Measurements from ENCODE around the gene TSPAN17. TPM values are rescaled to one million over a fixed set of nuclear protein-coding genes. Genes with fewer than 3 reads are reported as not detected.
A peak's percentile ranks its signal among the peaks of the same experiment; 100 is the strongest.

The TSPAN17 gene
- total and polyA plus RNA-seq, 9 of the 15 experiments (the other 6 are each of a cell fraction or from before 2014, with no cell fraction given), result 0.73 to 58.3 (median 34.5) TPM

DNA sequence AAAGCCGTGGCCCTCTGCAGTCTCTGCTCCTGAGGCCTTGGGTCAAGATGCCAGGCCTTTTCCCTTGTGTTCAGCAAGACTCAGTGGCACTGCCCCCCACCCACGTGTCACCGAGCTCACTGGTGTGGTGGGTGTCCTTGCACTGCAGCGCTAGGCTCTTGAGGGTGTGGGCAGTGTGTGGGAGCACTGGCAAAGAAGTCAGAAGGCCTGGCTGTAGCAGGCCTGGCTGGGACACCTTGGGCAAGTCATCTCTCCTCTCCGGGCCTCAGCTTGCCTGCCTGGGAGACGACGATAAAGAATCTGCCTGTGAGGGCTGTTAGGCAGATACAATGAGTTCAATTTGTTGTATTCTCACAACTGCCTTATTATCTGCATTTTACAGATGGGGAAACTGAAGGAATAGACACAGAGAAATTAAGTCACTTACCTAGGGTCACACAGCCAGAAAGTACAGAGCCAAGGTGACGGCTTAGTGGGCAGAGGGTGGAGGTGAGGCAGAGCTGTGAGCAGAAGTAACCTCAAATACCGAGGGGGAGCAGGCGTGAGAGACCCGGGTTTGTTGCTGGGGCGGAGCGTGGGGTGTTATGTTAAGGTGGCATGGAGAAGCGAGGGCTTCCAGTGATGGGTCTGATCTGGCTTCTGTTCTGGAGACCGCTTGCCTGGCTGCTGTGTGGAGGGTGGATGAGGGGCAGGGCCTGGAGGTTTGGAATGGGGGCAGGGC, 1.4 kb downstream of the TSPAN17 start (continued):
- TF ChIP-seq, protein P1, sequence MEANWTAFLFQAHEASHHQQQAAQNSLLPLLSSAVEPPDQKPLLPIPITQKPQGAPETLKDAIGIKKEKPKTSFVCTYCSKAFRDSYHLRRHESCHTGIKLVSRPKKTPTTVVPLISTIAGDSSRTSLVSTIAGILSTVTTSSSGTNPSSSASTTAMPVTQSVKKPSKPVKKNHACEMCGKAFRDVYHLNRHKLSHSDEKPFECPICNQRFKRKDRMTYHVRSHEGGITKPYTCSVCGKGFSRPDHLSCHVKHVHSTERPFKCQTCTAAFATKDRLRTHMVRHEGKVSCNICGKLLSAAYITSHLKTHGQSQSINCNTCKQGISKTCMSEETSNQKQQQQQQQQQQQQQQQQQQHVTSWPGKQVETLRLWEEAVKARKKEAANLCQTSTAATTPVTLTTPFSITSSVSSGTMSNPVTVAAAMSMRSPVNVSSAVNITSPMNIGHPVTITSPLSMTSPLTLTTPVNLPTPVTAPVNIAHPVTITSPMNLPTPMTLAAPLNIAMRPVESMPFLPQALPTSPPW (CRISPR knock-in tag; IDR thresholded peaks at IDR 0.05), result no peak
- TF ChIP-seq HDAC2 (IDR thresholded peaks at IDR 0.05) (no peak), BRCA1 (IDR thresholded peaks at IDR 0.05) (no peak), BRCA1 (CRISPR knock-in tag; IDR thresholded peaks at IDR 0.05) (no peak), LARP7 (IDR thresholded peaks at IDR 0.05) (no peak), ARID1B (IDR thresholded peaks at IDR 0.05) (peak; percentile 94), FOXK2 (conservative IDR thresholded peaks at IDR 0.05 in 1 of 2, IDR thresholded peaks at IDR 0.05 in 1 of 2; ENCODE audit: low read depth in 2 of 2) (no peak), SMARCB1 (IDR thresholded peaks at IDR 0.05; ENCODE audit: insufficient read length, low read depth) (no peak), ARHGAP35 (IDR thresholded peaks at IDR 0.05; ENCODE audit: partially characterized antibody) (no peak), GATA2 (CRISPR knock-in tag; IDR thresholded peaks at IDR 0.05) (peak; percentile 91), NELFE (IDR thresholded peaks at IDR 0.05; ENCODE audit: insufficient read depth, insufficient read length) (no peak), GATAD2A (IDR thresholded peaks at IDR 0.05) (no peak), NFIX (CRISPR knock-in tag; IDR thresholded peaks at IDR 0.05; ENCODE audit: low read depth) (no peak), ZNF134 (CRISPR knock-in tag; conservative IDR thresholded peaks at IDR 0.05) (no peak), SRF (CRISPR knock-in tag; IDR thresholded peaks at IDR 0.05) (no peak), NR1H2 (CRISPR knock-in tag; IDR thresholded peaks at IDR 0.05) (no peak), TCF7L2 (IDR thresholded peaks at IDR 0.05; ENCODE audit: low read depth, low read length) (no peak), CC2D1A (IDR thresholded peaks at IDR 0.05) (peak; percentile 86; the same call in 1 of the 2 replicates), POLR2G (IDR thresholded peaks at IDR 0.05; ENCODE audit: low read depth, low read length) (no peak), ARNT (IDR thresholded peaks at IDR 0.05) (0 out of 4 replicates have a peak, but pooled peaks of 1 of the 2 experiments have one; percentile 39), IFI16 (CRISPR knock-in tag; IDR thresholded peaks at IDR 0.05) (no peak)
- TF ChIP-seq, protein P2, sequence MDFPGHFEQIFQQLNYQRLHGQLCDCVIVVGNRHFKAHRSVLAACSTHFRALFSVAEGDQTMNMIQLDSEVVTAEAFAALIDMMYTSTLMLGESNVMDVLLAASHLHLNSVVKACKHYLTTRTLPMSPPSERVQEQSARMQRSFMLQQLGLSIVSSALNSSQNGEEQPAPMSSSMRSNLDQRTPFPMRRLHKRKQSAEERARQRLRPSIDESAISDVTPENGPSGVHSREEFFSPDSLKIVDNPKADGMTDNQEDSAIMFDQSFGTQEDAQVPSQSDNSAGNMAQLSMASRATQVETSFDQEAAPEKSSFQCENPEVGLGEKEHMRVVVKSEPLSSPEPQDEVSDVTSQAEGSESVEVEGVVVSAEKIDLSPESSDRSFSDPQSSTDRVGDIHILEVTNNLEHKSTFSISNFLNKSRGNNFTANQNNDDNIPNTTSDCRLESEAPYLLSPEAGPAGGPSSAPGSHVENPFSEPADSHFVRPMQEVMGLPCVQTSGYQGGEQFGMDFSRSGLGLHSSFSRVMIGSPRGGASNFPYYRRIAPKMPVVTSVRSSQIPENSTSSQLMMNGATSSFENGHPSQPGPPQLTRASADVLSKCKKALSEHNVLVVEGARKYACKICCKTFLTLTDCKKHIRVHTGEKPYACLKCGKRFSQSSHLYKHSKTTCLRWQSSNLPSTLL (IDR thresholded peaks at IDR 0.05), result no peak
- TF ChIP-seq, protein P3, sequence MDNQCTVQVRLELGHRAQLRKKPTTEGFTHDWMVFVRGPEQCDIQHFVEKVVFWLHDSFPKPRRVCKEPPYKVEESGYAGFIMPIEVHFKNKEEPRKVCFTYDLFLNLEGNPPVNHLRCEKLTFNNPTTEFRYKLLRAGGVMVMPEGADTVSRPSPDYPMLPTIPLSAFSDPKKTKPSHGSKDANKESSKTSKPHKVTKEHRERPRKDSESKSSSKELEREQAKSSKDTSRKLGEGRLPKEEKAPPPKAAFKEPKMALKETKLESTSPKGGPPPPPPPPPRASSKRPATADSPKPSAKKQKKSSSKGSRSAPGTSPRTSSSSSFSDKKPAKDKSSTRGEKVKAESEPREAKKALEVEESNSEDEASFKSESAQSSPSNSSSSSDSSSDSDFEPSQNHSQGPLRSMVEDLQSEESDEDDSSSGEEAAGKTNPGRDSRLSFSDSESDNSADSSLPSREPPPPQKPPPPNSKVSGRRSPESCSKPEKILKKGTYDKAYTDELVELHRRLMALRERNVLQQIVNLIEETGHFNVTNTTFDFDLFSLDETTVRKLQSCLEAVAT (IDR thresholded peaks at IDR 0.05), result no peak
- TF ChIP-seq, protein P4, sequence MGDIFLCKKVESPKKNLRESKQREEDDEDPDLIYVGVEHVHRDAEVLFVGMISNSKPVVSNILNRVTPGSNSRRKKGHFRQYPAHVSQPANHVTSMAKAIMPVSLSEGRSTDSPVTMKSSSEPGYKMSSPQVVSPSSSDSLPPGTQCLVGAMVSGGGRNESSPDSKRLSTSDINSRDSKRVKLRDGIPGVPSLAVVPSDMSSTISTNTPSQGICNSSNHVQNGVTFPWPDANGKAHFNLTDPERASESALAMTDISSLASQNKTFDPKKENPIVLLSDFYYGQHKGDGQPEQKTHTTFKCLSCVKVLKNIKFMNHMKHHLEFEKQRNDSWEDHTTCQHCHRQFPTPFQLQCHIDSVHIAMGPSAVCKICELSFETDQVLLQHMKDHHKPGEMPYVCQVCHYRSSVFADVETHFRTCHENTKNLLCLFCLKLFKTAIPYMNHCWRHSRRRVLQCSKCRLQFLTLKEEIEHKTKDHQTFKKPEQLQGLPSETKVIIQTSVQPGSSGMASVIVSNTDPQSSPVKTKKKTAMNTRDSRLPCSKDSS (IDR thresholded peaks at IDR 0.05; ENCODE audit: low read depth, partially characterized antibody), result no peak
